AG10803 (cell line): ENCODE results near the gene AKAP12.
A peak's percentile ranks its signal among the peaks of the same experiment; 100 is the strongest.
"Not testable (repeated sequence)": the region's sequence is repeated elsewhere in the genome, so short reads cannot be mapped to it uniquely, and the experiment has no call there.

Experiments used
- DNase-seq: peaks from one replicate; pipeline ENCODE4 v3.0.0; 2010; ENCODE audit warnings: low read depth
- H3K4me3 ChIP-seq: 2 replicates; pipeline ENCODE4 v1.5.1; 2011; ENCODE audit warnings: mild to moderate bottlenecking, low read length, control low read depth
- TF ChIP-seq, protein P1 (sequence below): conservative IDR thresholded peaks from 2 replicates; pipeline ENCODE4 v1.5.1; 2011; ENCODE audit warnings: mild to moderate bottlenecking, low read length, control low read depth, inconsistent platforms

AKAP12 gene

DNA sequence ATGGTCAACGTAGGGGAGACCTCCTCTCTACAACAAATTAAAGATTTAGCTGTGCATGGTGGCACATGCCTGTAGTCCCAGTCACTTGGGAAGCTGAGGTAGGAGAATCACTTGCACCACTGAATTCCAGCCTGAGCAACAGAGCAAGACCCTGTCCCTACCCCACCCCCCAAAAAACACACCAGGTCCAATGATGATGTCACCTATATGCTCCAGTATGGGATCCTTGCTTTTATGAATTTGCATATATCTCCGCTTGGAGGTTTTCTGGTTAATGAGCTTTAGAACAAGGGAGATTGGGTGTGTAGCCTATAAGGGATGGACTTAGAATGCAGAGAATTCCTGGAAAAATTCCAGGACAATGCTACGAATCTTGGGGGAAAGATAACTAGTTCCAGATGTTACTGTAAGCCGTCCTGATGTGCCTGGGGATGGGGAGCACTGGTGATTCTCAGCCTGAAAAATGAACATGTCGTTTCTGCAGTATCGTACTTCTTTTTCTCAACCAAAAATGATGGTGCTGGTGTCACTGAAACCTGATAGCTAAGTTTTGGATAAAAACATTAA is 90.4 kb downstream of the AKAP12 start:
- H3K4me3 ChIP-seq: no peak overlapping the region
- TF ChIP-seq, protein P1, sequence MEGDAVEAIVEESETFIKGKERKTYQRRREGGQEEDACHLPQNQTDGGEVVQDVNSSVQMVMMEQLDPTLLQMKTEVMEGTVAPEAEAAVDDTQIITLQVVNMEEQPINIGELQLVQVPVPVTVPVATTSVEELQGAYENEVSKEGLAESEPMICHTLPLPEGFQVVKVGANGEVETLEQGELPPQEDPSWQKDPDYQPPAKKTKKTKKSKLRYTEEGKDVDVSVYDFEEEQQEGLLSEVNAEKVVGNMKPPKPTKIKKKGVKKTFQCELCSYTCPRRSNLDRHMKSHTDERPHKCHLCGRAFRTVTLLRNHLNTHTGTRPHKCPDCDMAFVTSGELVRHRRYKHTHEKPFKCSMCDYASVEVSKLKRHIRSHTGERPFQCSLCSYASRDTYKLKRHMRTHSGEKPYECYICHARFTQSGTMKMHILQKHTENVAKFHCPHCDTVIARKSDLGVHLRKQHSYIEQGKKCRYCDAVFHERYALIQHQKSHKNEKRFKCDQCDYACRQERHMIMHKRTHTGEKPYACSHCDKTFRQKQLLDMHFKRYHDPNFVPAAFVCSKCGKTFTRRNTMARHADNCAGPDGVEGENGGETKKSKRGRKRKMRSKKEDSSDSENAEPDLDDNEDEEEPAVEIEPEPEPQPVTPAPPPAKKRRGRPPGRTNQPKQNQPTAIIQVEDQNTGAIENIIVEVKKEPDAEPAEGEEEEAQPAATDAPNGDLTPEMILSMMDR: no peak
- peak; percentile 86 for DNase-seq

- H3K4me3 ChIP-seq: no peak overlapping the region
- no peak for DNase-seq
- TF ChIP-seq, protein P1: no peak
These were observed 96.2 kb downstream of the AKAP12 start for GRCh38 chr6:151335930-151336329.

- TF ChIP-seq, protein P1: no peak
- DNase-seq: no peak
- no peak overlapping the region for H3K4me3 ChIP-seq
These were observed 99.0 kb downstream of the AKAP12 start for GRCh38 chr6:151338651-151339200.

DNA sequence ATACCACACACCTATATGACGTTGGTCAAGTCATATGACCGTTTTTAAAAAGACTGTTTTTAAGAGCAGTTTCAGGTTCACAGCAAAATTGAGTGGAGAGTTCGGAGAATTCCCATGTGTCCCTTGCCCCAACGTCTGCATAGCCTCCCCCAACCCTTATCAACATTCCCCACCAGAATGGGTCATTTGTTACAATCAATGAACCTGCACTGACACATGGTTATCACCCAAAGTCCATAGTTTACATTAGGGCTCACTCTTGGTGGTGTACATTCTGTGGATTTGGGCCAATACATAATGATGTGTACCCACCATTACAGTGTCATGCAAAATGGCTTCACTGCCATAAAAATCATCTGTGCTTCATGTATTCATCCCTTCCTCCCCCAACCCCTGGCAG is 99.6 kb downstream of the AKAP12 start:
- H3K4me3 ChIP-seq: no peak overlapping the region
- TF ChIP-seq, protein P1: no peak
- no peak for DNase-seq

DNA sequence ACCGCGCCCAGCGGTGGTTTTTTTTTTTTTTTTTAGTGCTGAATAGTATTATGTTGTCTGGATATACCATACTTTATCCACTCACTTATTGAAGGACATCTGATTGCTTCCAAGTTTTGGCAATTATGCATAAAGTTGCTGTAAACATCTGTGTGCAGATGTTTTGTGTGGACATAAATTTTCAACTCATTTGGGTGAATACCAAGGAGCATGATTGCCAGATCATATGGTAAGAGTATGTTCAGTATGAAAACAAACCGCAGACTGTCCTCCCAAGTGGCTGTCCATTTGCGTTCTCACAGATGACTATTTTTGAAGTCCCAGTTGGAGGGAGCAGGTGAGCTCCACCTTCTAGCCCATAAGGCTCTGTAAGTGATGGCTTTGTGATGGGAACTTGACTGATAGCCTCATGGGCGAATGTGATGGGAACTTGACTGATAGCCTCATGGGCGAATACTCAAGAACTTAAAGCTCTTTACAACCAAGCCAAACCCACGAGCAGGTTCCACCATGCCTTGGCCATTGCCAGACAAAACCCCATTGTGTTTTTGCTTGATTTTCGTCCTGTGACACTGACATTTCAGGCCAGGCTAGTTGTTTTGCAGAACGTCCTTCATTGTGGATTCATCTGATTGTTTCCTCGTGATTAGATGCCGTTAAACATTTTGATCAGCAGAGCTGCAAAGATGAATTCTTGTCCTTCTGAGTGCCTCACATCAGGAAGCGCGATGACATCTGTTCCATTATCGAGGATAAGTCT is 100.6 kb downstream of the AKAP12 start:
- no peak for DNase-seq
- no peak overlapping the region for H3K4me3 ChIP-seq
- TF ChIP-seq, protein P1: no peak

DNA sequence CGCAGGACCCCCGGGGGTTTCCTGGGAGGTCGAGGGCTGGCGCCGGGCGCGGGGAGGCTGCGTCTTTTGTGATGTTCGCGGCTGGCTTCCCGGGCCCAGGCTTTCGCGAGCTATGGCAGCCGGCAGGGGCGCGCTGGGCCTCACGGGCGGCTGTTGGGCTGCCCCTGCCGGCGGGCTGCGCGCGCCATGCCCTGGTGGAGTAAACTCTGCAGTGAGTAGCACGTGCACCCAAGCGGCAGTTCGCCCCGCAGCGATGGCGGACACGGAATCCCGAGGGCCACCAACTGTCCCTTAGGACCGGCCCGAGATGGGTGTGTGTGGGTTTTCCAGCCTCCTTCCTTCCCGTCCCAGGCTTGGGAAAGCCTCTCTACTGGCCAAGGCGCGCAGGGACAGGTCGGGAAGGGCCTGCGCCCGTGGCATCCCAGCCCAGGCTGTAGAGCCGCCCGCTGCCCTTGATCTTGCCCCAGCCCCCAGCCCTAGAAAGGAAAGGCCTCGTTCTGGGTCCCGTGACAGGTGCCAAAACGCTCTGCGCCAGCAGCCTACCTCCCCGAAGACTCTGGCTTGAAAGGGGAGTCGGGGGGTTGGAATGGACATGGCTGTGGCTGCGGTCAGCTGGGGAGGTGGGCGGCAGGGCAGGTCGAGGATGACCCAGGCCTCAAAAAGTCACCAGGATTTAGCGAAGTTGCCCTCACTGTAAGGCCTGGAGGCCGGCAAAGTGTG is 101.9 kb downstream of the AKAP12 start:
- TF ChIP-seq, protein P1: no peak
- DNase-seq: no peak
- H3K4me3 ChIP-seq: no peak overlapping the region

- not testable (repeated sequence) for DNase-seq
These were observed 103.0 kb downstream of the AKAP12 start for GRCh38 chr6:151342750-151343149.

More at GRCh38 chr6:151342750-151343149, 103.0 kb downstream of the AKAP12 start:
- not testable (repeated sequence) for H3K4me3 ChIP-seq
